T-helper 2 cell treated with Interferon-gamma antibody and Interleukin-4, amounts not matched to agents 5 μg/mL and 100 μg/mL, for 36 hours (primary cell): ENCODE data around the gene RPE65.

Source experiments
- DNase-seq: peaks from one replicate; pipeline ENCODE4 v3.0.0; 2021; ENCODE audit warnings: low spot score
- H3K27ac Mint-ChIP-seq: one replicate; pipeline ENCODE4 v1.8.0; 2021; ENCODE audit warnings: mild to moderate bottlenecking, mixed read lengths
- H3K27me3 Mint-ChIP-seq: one replicate; pipeline ENCODE4 v1.8.0; 2021; ENCODE audit warnings: low read depth, mixed read lengths
- H3K36me3 Mint-ChIP-seq: one replicate; pipeline ENCODE4 v1.8.0; 2021; ENCODE audit warnings: low read depth, mixed read lengths
- H3K4me1 Mint-ChIP-seq: one replicate; pipeline ENCODE4 v1.8.0; 2021; ENCODE audit warnings: low read depth, mixed read lengths
- H3K4me3 Mint-ChIP-seq: one replicate; pipeline ENCODE4 v1.8.0; 2022; ENCODE audit warnings: mild to moderate bottlenecking, moderate library complexity, mixed read lengths
- H3K9me3 Mint-ChIP-seq: one replicate; pipeline ENCODE4 v1.8.0; 2021; ENCODE audit warnings: mixed read lengths

RPE65 gene

GRCh38 chr1:68473060-68473459, 23.3 kb upstream of the RPE65 start:
- Mint-ChIP-seq H3K36me3 (peaks cover 13% of the 10 kb centered on the region), H3K27ac (no peak overlapping the region), H3K9me3 (no peaks in the 10 kb centered on the region), H3K4me3 (no peak overlapping the region), H3K4me1 (no peaks in the 10 kb centered on the region), H3K27me3 (no peaks in the 10 kb centered on the region)
- DNase-seq, result no peak

DNA sequence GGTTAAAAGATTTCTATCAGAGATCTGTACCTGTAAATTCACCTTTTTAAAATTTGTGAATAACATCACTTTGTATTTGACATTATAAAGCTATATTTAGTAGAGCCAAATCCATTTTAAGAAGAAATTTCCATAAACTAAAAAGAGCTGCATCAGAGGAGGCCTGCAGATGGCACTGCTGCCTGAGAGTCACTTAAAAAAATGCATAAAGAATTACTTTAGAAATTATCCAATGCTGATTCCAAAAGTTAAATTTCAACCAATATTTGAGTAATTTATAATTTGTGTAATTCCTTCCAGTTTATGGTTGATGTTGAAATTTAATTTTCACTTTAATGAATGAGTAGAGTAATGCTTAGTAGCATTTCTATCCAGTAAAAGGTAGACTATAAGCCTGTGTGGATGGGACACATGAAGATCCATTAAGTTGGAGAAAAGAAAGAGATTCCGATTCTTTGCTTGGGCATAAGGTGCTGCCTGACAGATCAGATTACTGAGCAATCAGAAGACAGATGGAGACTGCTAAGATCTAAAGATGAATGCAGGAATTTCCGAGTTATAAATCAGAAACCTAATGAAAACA, 20.7 kb upstream of the RPE65 start:
- H3K27ac Mint-ChIP-seq, result no peak overlapping the region
- H3K4me3 Mint-ChIP-seq, result no peak overlapping the region
- no peaks in the 10 kb centered on the region for H3K4me1 Mint-ChIP-seq
- H3K27me3 Mint-ChIP-seq, result no peaks in the 10 kb centered on the region
- DNase-seq, result no peak
- H3K36me3 Mint-ChIP-seq, result peaks cover 4% of the 10 kb centered on the region
- no peaks in the 10 kb centered on the region for H3K9me3 Mint-ChIP-seq

- Mint-ChIP-seq H3K4me3 (no peak overlapping the region), H3K36me3 (no peaks in the 10 kb centered on the region), H3K27ac (no peak overlapping the region), H3K27me3 (peaks cover 5% of the 10 kb centered on the region), H3K4me1 (no peaks in the 10 kb centered on the region), H3K9me3 (peaks cover 4% of the 10 kb centered on the region)
- no peak for DNase-seq
Observed at GRCh38 chr1:68464891-68465290, 15.1 kb upstream of the RPE65 start.

DNA sequence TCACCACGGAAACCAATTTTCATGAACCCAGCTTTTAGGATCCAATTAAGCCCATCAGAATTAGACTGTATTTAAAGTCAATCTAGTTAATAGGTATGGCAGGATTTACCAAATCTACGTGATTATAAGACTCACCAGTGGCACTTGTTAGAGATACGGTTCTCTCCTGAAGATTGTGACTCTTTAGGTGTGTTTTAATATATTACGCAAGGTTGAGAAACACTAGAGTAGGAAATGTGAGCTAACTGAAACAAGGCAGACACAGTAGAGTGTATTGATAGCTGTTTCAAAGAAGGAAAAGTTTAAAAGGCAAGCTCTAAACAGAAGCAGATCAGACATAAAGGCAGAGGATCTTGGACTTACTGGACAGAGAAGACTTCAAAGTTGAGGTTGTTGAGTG, 11.2 kb upstream of the RPE65 start:
- Mint-ChIP-seq H3K27ac (no peak overlapping the region), H3K4me3 (no peak overlapping the region), H3K9me3 (peaks cover 4% of the 10 kb centered on the region), H3K27me3 (peaks cover 5% of the 10 kb centered on the region), H3K36me3 (no peaks in the 10 kb centered on the region), H3K4me1 (no peaks in the 10 kb centered on the region)
- no peak for DNase-seq

- DNase-seq, result no peak
- Mint-ChIP-seq H3K4me1 (no peaks in the 10 kb centered on the region), H3K36me3 (no peaks in the 10 kb centered on the region), H3K27ac (no peak overlapping the region), H3K4me3 (no peak overlapping the region), H3K27me3 (no peaks in the 10 kb centered on the region), H3K9me3 (peaks cover 4% of the 10 kb centered on the region)
Observed at GRCh38 chr1:68459796-68460195, 10.0 kb upstream of the RPE65 start.

GRCh38 chr1:68459091-68459490, 9.3 kb upstream of the RPE65 start:
- Mint-ChIP-seq H3K27ac (no peak overlapping the region), H3K9me3 (peaks cover 4% of the 10 kb centered on the region), H3K27me3 (no peaks in the 10 kb centered on the region), H3K4me3 (no peak overlapping the region), H3K4me1 (no peaks in the 10 kb centered on the region), H3K36me3 (no peaks in the 10 kb centered on the region)
- DNase-seq, result no peak

- Mint-ChIP-seq H3K27ac (no peak overlapping the region), H3K27me3 (no peaks in the 10 kb centered on the region), H3K4me3 (no peak overlapping the region), H3K9me3 (no peaks in the 10 kb centered on the region), H3K36me3 (no peaks in the 10 kb centered on the region), H3K4me1 (no peaks in the 10 kb centered on the region)
- DNase-seq, result no peak
Observed at GRCh38 chr1:68456202-68456601, 6.4 kb upstream of the RPE65 start.

GRCh38 chr1:68454534-68454933, 4.8 kb upstream of the RPE65 start:
- H3K27me3 Mint-ChIP-seq, result no peaks in the 10 kb centered on the region
- no peaks in the 10 kb centered on the region for H3K4me1 Mint-ChIP-seq
- DNase-seq, result no peak
- no peak overlapping the region for H3K27ac Mint-ChIP-seq
- no peaks in the 10 kb centered on the region for H3K36me3 Mint-ChIP-seq
- no peaks in the 10 kb centered on the region for H3K9me3 Mint-ChIP-seq
- H3K4me3 Mint-ChIP-seq, result no peak overlapping the region

DNA sequence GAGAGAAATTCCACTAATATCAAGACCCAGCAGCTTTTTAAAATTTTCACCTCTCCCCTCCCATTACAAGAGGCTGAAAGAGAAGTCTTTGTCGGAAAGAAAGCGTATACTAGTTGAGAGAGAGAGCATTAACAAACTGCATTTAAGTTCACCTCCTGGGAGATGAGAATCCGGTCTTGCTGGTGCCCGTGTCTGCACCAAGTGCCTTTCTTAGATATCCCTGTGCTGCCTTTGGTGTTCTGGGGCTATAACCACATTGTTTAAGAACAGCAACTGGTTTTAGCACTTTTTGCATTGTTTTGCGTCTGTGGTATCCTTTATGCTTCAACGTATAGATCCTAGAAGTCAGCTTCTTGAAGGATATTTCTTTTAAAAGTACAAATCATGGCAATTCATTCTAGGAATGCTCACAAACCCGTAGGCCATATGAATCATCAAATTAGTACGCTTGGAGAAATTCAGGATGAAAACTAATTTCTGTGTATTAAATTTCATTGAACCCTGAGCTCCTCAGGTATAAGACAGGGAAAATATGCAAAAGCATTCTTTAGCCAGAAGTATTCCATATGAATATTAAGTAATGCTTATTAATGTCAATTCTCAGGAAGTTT, 3.4 kb upstream of the RPE65 start:
- Mint-ChIP-seq H3K4me1 (no peaks in the 10 kb centered on the region), H3K27ac (no peak overlapping the region)

DNA sequence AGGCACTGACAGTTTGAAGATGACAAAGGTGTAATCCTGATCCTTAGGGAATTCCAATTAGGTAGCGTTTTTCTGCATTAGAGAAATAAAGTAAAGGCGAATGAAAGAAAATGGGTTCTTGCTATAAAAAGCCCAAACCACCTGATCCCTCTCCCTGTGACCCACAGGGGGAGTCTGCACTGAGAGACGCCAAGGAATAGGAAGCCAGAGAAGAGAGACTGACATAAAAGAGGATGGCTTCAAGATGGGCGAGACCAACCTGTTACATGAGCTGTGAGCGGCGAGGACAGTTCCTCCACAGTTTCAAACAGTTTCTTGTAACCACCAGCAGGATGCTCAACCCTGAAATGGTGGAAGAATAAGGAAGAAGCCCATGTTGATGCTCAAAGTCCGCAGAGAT, 1.4 kb downstream of the RPE65 start:
- no peaks in the 10 kb centered on the region for H3K4me1 Mint-ChIP-seq
- H3K9me3 Mint-ChIP-seq, result no peaks in the 10 kb centered on the region
- no peak overlapping the region for H3K4me3 Mint-ChIP-seq
- H3K27ac Mint-ChIP-seq, result no peak overlapping the region
- DNase-seq, result no peak
- no peaks in the 10 kb centered on the region for H3K27me3 Mint-ChIP-seq
- H3K36me3 Mint-ChIP-seq, result no peaks in the 10 kb centered on the region

More for the DNA sequence above, 3.4 kb upstream of the RPE65 start:
- Mint-ChIP-seq H3K9me3 (no peaks in the 10 kb centered on the region), H3K27me3 (no peaks in the 10 kb centered on the region), H3K36me3 (no peaks in the 10 kb centered on the region), H3K4me3 (no peak overlapping the region)
- DNase-seq, result no peak

DNA sequence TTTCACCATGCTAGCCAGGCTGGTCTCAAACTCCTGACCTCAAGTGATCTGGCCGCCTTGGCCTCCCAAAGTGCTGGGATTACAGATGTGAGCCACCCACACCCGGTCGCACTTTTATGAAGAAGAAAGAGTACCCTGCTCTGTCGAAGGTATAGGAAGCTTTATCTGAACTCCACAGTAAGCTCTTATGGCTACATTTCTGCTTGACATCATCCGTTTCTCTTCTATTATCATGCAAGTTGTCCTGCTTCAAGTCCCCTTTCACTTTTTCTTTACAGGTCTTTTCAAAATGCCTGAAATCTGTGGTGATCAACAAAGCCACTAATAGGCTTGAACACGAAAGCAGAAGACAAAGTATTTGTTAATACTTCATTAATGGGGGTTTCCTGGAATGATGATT, 4.0 kb downstream of the RPE65 start:
- H3K36me3 Mint-ChIP-seq, result no peaks in the 10 kb centered on the region
- no peak overlapping the region for H3K4me3 Mint-ChIP-seq
- no peaks in the 10 kb centered on the region for H3K27me3 Mint-ChIP-seq
- no peaks in the 10 kb centered on the region for H3K4me1 Mint-ChIP-seq
- no peak overlapping the region for H3K27ac Mint-ChIP-seq
- H3K9me3 Mint-ChIP-seq, result no peaks in the 10 kb centered on the region
- no peak for DNase-seq

- Mint-ChIP-seq H3K4me3 (no peak overlapping the region), H3K9me3 (no peaks in the 10 kb centered on the region), H3K27ac (no peak overlapping the region), H3K4me1 (no peaks in the 10 kb centered on the region), H3K36me3 (no peaks in the 10 kb centered on the region), H3K27me3 (no peaks in the 10 kb centered on the region)
- peak; percentile 5 for DNase-seq
Observed at GRCh38 chr1:68442822-68443556, 6.8 kb downstream of the RPE65 start.

- no peak overlapping the region for H3K27ac Mint-ChIP-seq
- H3K4me1 Mint-ChIP-seq, result no peaks in the 10 kb centered on the region
- H3K9me3 Mint-ChIP-seq, result no peaks in the 10 kb centered on the region
- no peaks in the 10 kb centered on the region for H3K36me3 Mint-ChIP-seq
- DNase-seq, result no peak
- no peaks in the 10 kb centered on the region for H3K27me3 Mint-ChIP-seq
- H3K4me3 Mint-ChIP-seq, result no peak overlapping the region
Observed at GRCh38 chr1:68442006-68442405, 7.7 kb downstream of the RPE65 start.

DNA sequence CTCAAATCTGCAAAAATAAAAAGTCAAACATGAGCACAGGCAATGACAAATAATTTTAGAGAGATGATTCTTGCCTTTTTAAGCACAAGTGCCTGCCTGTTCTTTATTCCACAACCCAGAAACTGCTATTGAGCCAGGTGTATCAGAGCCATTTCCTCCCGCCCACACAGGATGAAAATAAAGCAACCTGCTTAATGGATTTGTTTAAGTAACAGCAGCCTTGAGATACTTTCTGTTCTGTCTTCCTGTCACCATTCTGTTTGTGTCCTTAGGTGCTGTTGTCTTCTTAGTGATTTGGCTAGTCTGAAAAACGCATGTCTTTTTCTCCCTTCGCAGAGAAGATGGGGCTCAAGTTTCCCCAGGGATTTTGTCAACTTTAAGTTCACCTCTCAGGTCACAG, 11.4 kb downstream of the RPE65 start:
- Mint-ChIP-seq H3K36me3 (no peaks in the 10 kb centered on the region), H3K4me3 (no peak overlapping the region), H3K27me3 (no peaks in the 10 kb centered on the region), H3K9me3 (no peaks in the 10 kb centered on the region), H3K27ac (no peak overlapping the region), H3K4me1 (no peaks in the 10 kb centered on the region)
- DNase-seq, result no peak
